Ovary (tissue), 3 donors: ENCODE measurements around the gene NCOA1.

Experiments used
- POLR2A ChIP-seq: fragments of 450-650 bp; IDR thresholded peaks from one replicate; pipeline ENCODE4 v1.6.1; 2017; ENCODE audit warnings: antibody characterized with exemption, mild to moderate bottlenecking, moderate library complexity
- TF ChIP-seq, protein P1 (sequence below), 3 donors: fragments of 450-650 bp in 2 of 3; fragments of 200-600 bp in 1 of 3; IDR thresholded peaks; one replicate each; pipeline versions ENCODE4 v1.5.1 to v1.8.0; 2016 to 2022; ENCODE audit warnings: antibody characterized with exemption in 3 of 3, mild to moderate bottlenecking in 1 of 3
- donor health status: DM: no; HTN: no; CAD: no.

DNA sequence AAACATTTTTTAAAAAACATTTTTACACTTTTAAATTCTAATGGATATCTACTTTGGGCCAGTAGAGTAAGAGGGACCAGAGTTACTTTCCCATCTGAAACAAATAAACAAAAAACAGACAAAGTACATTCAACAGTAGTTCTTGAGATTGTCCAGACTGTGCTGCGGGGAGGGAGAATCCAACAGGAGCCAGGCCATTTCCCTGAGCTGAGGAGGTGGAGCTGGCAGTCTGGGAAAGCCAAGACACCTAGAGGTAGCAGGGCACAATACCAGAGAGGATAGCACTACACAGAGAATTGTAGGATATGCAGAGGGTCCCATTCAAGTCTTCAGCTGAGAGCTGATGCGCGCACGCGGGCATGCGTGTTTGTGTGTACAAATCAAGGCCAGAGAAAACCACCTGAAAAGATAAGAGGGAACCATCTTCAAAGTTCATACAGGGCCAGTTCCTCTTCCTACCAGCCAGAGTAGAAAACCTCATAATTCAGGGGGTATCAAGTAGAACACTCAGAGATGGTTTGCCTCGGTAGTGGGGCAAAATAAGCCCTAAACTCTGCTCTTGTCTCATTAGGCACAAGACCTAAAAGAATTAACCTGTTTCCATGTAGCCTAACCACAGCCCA lies 258.1 kb downstream of the NCOA1 start:
- TF ChIP-seq, protein P1, sequence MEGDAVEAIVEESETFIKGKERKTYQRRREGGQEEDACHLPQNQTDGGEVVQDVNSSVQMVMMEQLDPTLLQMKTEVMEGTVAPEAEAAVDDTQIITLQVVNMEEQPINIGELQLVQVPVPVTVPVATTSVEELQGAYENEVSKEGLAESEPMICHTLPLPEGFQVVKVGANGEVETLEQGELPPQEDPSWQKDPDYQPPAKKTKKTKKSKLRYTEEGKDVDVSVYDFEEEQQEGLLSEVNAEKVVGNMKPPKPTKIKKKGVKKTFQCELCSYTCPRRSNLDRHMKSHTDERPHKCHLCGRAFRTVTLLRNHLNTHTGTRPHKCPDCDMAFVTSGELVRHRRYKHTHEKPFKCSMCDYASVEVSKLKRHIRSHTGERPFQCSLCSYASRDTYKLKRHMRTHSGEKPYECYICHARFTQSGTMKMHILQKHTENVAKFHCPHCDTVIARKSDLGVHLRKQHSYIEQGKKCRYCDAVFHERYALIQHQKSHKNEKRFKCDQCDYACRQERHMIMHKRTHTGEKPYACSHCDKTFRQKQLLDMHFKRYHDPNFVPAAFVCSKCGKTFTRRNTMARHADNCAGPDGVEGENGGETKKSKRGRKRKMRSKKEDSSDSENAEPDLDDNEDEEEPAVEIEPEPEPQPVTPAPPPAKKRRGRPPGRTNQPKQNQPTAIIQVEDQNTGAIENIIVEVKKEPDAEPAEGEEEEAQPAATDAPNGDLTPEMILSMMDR (IDR thresholded peaks at IDR 0.05) = no peak
- no peak for TF ChIP-seq POLR2A
